SK-N-SH (cell line): ENCODE measurements around the gene CFAP47.

Experiments
- CHD2 ChIP-seq: fragments of 150-350 bp; IDR thresholded peaks from 2 replicates; pipeline ENCODE4 v1.6.1; 2018; ENCODE audit warnings: low read length; ENCODE audit not compliant: partially characterized antibody
- CTCF ChIP-seq: fragments of 200-600 bp; sonication (generic); IDR thresholded peaks from 2 replicates; pipeline ENCODE4 v1.6.1; 2017; ENCODE audit warnings: antibody characterized with exemption, mild to moderate bottlenecking, moderate library complexity
- GABPA ChIP-seq: IDR thresholded peaks from 2 replicates; pipeline ENCODE4 v1.4.0; 2012; ENCODE audit warnings: low read depth, mild to moderate bottlenecking
- JUND ChIP-seq: IDR thresholded peaks from 2 replicates; pipeline ENCODE4 v1.4.0; 2012
- MAX ChIP-seq: IDR thresholded peaks from 2 replicates; pipeline ENCODE4 v1.4.0; 2012; ENCODE audit warnings: low read depth
- MEF2A ChIP-seq: IDR thresholded peaks from 2 replicates; pipeline ENCODE4 v1.4.0; 2012; ENCODE audit warnings: low read depth, borderline replicate concordance
- RAD21 ChIP-seq: IDR thresholded peaks from 2 replicates; pipeline ENCODE4 v1.6.1; 2012; ENCODE audit warnings: mild to moderate bottlenecking, low read length

- TF ChIP-seq JUND (no peak), CTCF (no peak), GABPA (no peak), CHD2 (no peak), MAX (no peak), RAD21 (no peak), MEF2A (no peak)
Measured at GRCh38 chrX:36214924-36215323, 295.4 kb downstream of the CFAP47 start.
